Measurements from ENCODE around the gene PSMC6.

GRCh38 chr14:52767058-52767833 is 60.2 kb downstream of the PSMC6 start:
- TF ChIP-seq POLR2A (IDR thresholded peaks at IDR 0.05) (no peak), CTCF (IDR thresholded peaks at IDR 0.05) (no peak)

Data from right lobe of liver (tissue), 4 donors.